Measurements from ENCODE around the gene MSX2. TPM values are rescaled to one million over a fixed set of nuclear protein-coding genes. Genes with fewer than 3 reads are reported as not detected.

Gene MSX2
- total and polyA plus RNA-seq, 2 experiments from 2014 or later, result 0.17 to 0.47 TPM

DNA sequence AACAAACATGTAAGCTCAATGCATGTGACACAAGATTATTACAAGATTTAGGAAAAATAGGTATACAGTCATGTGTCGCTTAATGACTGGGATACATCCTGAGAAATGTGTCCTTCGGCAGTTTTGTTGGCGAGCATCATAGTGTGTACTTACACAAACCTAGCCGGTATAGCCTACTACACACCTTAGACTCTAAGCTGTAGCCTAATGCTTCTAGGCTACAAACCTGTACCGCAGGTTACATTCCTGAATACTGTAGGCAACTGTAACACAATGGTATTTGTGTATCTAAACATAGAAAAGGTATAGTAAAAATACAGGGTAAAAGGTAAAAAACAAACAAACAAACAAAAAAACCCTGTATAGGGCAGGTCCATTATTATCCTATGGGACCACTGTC, 27.7 kb downstream of the MSX2 start (continued):
- TF ChIP-seq NANOG (IDR thresholded peaks at IDR 0.05; ENCODE audit: borderline replicate concordance) (no peak), POLR2AphosphoS5 (IDR thresholded peaks at IDR 0.05; ENCODE audit: low read depth) (no peak), EZH2phosphoT487 (IDR thresholded peaks at IDR 0.05; ENCODE audit: unreplicated experiment) (no peak)
- TF ChIP-seq, protein P1, sequence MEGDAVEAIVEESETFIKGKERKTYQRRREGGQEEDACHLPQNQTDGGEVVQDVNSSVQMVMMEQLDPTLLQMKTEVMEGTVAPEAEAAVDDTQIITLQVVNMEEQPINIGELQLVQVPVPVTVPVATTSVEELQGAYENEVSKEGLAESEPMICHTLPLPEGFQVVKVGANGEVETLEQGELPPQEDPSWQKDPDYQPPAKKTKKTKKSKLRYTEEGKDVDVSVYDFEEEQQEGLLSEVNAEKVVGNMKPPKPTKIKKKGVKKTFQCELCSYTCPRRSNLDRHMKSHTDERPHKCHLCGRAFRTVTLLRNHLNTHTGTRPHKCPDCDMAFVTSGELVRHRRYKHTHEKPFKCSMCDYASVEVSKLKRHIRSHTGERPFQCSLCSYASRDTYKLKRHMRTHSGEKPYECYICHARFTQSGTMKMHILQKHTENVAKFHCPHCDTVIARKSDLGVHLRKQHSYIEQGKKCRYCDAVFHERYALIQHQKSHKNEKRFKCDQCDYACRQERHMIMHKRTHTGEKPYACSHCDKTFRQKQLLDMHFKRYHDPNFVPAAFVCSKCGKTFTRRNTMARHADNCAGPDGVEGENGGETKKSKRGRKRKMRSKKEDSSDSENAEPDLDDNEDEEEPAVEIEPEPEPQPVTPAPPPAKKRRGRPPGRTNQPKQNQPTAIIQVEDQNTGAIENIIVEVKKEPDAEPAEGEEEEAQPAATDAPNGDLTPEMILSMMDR (conservative IDR thresholded peaks at IDR 0.05; ENCODE audit: low read depth in 2 of 2), result no peak
- TF ChIP-seq, protein P2, sequence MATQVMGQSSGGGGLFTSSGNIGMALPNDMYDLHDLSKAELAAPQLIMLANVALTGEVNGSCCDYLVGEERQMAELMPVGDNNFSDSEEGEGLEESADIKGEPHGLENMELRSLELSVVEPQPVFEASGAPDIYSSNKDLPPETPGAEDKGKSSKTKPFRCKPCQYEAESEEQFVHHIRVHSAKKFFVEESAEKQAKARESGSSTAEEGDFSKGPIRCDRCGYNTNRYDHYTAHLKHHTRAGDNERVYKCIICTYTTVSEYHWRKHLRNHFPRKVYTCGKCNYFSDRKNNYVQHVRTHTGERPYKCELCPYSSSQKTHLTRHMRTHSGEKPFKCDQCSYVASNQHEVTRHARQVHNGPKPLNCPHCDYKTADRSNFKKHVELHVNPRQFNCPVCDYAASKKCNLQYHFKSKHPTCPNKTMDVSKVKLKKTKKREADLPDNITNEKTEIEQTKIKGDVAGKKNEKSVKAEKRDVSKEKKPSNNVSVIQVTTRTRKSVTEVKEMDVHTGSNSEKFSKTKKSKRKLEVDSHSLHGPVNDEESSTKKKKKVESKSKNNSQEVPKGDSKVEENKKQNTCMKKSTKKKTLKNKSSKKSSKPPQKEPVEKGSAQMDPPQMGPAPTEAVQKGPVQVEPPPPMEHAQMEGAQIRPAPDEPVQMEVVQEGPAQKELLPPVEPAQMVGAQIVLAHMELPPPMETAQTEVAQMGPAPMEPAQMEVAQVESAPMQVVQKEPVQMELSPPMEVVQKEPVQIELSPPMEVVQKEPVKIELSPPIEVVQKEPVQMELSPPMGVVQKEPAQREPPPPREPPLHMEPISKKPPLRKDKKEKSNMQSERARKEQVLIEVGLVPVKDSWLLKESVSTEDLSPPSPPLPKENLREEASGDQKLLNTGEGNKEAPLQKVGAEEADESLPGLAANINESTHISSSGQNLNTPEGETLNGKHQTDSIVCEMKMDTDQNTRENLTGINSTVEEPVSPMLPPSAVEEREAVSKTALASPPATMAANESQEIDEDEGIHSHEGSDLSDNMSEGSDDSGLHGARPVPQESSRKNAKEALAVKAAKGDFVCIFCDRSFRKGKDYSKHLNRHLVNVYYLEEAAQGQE (IDR thresholded peaks at IDR 0.05; ENCODE audit: unreplicated experiment), result no peak

DNA sequence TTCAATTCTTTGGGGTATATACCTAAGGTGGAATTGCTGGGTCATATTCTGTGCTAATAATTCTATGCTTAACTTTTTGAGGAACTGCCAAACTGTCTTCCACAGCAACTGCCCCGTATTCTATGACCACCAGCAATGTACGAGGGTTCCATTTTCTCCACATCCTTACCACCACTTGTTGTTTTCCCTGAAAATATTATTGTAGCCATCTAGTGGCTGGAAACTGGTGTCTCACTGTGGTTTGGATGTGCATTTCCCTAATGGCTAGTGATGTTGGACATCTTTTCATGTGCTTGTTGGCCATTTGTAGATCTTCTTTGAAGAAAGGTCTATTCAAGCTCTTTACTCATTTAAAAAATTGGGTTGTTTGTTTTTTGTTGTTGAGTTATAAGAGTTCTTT, 30.7 kb downstream of the MSX2 start:
- H3K79me2 ChIP-seq (replicated peaks; ENCODE audit: insufficient read depth), result no peaks in the 10 kb centered on the region
- H3K27ac ChIP-seq (ENCODE audit: low read depth), result no peak overlapping the region
- ATAC-seq (no peak), DNase-seq (ENCODE audit: low spot score) (no peak)
- H2AFZ ChIP-seq, result no peak overlapping the region
- no peak for TF ChIP-seq STAT1 (IDR thresholded peaks at IDR 0.05; ENCODE audit: unreplicated experiment)
- TF ChIP-seq, protein P1 (conservative IDR thresholded peaks at IDR 0.05; ENCODE audit: low read depth in 2 of 2), result peak; percentile 20 to 39
- H3K4me2 ChIP-seq, result no peak overlapping the region
- H3K4me3 Mint-ChIP-seq, result no peak overlapping the region
- H3K4me1 Mint-ChIP-seq, result peaks cover 4% of the 10 kb centered on the region; the same call in 2 of the 3 replicates
- peaks cover 45% of the 10 kb centered on the region for H3K27me3 ChIP-seq (ENCODE audit: insufficient read depth)
- no peaks in the 10 kb centered on the region for H3K9me3 Mint-ChIP-seq
- no peaks in the 10 kb centered on the region for H3K9me2 ChIP-seq (ENCODE audit: insufficient read depth)
- no peaks in the 10 kb centered on the region for H4K20me1 ChIP-seq (replicated peaks; ENCODE audit: insufficient read depth)
- no peak overlapping the region for H3K27ac Mint-ChIP-seq
- H3F3A ChIP-seq (replicated peaks; ENCODE audit: low read depth), result no peaks in the 10 kb centered on the region
- H3K4me1 ChIP-seq (ENCODE audit: insufficient read depth), result no peaks in the 10 kb centered on the region
- peaks cover 24% of the 10 kb centered on the region for H3K27me3 Mint-ChIP-seq (ENCODE audit: insufficient read depth, low read depth, poor library complexity)
- no peaks in the 10 kb centered on the region for H3K36me3 Mint-ChIP-seq (ENCODE audit: low read depth)
- no peak overlapping the region for H3K4me3 ChIP-seq
- H3K36me3 ChIP-seq (ENCODE audit: insufficient read depth), result no peaks in the 10 kb centered on the region
